ENCODE measurements around the gene NSG1.

The NSG1 gene

DNA sequence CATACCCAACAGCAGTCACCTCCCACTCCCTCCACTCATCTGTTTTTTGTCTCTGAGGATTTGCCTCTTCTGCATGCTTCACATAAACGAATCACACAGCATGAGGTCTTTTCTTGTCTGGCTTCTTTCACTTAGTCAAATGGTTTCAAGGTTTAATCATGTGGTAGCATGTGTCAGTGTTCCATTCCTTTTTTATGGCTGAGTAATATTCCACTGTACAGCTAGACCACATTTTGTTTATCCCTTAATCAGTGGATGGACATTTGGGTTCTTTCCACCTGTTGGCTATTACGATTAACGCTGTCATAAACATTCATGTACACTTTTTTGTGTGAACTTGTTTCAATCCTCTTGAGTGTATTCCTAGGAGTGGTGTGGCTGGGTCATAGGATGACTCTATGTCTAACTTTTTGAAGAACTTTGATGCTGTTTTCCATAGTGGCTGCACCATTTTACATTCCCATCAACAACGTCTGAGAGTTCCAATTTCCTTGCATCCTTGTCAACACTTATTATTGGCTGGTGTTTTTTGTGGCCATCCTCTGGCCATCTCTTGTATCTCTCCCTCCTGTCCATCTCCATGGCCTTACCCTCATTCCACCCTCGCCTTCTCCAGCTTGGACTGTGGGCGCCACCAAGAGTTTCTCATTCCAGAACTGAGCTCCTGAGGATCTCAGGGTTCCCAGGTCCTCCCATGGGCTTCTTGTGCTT lies 12.4 kb upstream of the NSG1 start:
- DNase-seq, result no peak

DNA sequence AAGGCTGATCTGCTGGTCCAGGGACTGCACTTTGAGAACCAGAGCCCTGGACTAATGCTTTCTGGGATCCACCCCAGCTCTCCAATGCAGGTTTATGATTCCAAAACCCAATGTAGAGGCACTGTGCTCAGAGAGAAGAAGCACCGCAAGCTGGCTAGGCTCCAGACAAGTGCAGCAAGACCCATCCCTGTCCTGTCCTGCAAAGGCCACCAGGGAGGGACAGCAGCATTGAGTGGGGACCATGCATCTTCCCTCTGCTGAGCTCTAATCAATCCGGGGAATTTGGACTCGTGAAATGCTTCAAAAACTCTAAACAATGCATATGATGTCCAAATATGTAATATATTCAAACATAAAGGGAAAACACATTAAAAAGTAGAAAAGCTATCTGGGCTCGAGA lies 10.8 kb upstream of the NSG1 start:
- no peak for DNase-seq

GRCh38 chr4:4377191-4377590 lies 9.7 kb upstream of the NSG1 start:
- DNase-seq, result no peak

GRCh38 chr4:4377732-4378460 lies 9.0 kb upstream of the NSG1 start:
- DNase-seq, result no peak

- DNase-seq, result no peak
Observed at GRCh38 chr4:4379540-4380087, 7.3 kb upstream of the NSG1 start.

GRCh38 chr4:4383085-4383484 lies 3.8 kb upstream of the NSG1 start:
- no peak for DNase-seq

GRCh38 chr4:4384837-4385236 lies 2.1 kb upstream of the NSG1 start:
- peak; percentile 69 for DNase-seq

- no peak for DNase-seq
Observed at GRCh38 chr4:4385729-4386295, 1.1 kb upstream of the NSG1 start.

DNA sequence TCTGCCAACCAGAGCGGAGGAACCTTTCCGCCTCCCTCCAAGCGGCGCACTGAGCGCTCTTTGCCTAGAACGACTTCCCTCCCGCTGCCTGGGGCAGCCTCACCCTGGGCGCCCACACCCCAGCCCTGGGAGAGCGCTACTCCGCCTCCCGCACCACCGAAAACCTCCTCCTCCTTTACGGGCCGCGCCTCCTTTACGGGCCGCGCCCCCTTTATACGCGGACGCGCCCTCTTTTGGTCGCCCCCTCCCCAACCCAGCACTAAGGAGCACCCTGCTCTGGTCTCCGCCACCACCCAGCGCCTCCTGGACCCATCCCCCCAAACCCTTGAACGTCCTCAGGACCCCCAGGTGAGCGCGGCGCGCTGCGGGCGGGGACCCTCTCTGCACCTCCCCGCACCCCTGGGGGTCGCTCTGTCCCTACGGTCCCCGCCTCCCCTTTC lies 586 bp upstream of the NSG1 start:
- DNase-seq, result no peak

GRCh38 chr4:4387531-4388310 lies 819 bp downstream of the NSG1 start:
- no peak for DNase-seq

- no peak for DNase-seq
Observed at GRCh38 chr4:4388311-4388790, 1.4 kb downstream of the NSG1 start.

DNA sequence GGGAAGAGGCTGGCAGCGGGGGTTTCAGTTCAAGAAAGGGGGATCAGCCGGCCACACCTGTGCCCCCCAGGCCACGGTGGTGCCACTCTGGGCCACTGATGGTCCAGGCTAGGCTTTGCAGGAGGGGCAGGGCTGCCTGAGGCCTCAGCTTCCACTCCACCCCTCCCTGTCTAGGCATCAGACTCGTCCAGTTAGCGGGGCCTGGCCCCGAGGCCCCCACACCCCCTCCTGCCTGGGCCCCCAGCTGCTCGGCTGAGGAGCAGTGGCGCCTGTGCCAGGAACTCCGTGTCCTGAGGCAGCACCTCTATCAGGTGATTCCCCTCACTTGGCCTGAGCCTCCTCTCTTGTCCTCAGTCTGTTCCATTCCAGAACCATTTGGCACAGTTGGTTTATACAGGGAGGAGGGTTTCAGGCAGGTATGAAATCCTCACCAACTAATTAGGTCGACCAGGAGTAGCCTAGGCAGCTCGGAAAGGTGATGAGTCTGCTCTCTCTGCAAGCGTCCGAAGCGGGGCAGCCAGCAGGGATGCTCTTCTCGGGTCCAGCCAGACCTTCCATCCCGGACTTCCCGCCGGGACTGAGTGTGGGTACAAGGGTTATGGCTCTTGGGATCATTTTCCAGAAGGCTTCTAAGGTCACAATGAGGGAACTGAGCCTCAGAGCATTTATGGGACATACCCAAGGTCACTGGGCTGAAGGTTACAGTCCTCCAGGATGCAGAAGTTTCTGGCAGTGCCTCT lies 2.1 kb downstream of the NSG1 start:
- no peak for DNase-seq

DNA sequence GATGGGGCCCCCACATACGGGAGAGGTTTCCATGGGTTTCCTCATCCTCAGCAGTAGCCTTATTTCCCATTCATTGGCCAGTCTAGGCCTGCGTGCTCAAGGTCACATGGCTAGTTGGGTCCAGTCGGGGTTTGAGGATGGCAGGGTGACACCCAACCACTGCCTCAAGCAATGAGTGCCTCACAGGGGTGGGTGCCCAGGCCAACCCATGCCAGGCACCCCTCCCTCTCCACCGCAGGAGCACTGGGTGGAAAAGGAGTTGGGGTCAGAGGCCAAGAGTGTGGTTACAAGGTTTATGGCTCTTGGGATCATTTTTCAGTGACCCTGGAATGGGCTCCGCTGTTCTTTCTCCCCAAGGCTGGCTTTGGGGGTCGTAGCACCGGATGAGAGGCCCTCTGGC lies 3.1 kb downstream of the NSG1 start:
- DNase-seq, result no peak

DNA sequence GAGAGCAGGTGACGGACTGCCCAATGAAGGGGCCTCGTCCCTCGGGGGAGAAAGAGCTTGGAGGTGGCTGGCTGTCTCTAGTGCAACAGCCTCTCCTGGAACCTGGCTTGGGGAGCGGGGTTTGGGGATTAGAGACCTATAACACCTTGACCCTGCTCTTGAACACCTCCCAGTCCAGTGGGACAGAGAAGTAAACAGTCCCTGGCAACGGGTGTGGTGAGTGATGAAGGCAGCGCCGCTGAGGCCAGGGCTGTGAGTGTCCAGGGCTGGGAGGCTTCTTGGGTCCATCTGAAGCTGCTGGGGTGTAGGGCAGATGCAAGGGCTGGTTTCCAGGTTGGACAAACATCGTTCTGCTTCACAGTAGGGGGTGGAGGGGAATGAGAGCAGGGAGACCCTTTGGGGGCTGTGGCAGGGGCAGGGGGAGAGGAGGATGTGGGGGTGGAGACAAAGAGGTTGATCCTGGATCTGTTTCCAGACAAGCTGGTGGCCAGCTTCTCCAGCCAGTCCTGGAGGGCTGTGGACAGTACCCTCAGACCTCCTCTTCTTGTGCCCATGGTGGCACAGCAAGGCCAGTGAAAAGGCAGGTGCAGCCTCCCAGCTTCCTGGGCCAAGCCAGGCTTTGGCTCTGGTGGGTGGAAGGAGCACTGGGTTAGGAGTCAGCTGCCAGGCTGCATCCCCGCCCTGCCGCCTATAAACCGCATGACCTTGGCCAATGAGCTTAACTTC lies 3.8 kb downstream of the NSG1 start:
- DNase-seq, result no peak

- no peak for DNase-seq
Observed at GRCh38 chr4:4391866-4392265, 5.0 kb downstream of the NSG1 start.

DNA sequence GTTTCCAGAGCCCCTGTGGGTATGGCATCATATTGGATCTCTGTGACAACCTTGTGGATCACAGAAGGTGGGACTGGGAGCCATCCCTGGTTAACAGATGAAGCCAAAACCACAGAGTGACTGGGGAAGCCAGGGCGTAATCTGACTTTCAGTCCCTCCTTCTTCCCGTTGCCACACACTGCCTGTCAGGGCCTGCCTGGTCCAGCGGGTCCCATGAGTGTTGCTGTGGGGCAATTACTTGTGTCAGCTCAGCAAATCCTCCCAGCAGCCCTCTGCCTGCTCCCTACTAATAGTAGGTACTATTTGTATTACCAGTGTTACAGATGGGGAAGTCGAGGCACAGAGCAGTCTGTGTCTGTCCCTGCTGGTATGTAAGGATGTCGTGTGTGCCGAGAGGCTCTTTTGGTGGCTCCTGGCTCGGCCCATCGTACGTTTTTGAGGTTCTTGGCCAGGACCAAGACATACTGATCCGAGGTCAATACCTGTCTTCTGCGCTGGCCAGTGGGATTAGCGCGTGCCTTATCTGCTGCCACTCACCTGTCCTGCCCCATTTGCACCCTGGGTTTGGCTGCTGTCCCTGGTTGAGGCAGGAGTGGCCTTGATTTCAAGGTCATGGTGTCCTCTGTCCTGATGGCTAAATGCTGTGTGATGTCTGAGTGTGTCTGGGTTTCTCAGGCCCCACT lies 5.7 kb downstream of the NSG1 start:
- DNase-seq, result peak; percentile 8

DNA sequence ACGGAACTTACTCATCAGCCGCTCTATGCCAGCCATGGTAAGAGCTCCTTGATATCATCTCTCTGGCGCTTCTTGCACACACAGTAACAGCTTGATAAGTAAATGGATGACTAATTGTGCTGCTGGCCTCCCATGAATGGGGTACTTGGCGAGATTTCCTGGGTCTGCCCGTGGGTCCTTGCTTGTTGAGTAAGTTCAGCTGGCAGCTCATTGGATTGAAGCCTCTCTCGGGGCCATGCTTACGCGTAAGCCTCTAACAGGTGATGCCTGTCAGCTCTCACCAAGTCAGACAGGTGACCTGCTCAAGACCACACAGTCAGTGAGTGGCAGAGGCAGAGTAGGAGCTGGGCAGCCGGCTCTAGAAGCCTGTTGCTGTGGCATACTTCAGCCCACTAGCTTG lies 7.7 kb downstream of the NSG1 start:
- DNase-seq, result peak; percentile 12

DNA sequence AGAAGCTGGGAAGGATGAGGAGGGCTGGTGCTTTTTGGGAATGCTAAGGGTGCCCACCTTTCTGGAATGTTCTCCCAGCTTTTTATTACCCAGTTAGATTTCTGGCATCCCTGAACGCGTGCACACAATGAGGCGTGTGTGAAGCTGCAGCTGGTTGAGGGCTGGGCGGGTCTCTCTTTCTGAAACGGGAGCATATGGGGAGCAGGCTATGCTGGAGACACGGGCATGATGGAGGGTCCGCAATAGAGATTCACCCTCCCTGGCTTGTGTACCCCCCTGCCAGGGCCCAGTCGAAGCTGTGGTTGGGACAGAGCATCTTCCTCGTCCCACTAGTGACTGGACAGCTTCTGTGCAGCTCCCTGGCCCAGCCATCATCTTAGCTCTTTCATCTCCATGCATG lies 8.5 kb downstream of the NSG1 start:
- no peak for DNase-seq

DNA sequence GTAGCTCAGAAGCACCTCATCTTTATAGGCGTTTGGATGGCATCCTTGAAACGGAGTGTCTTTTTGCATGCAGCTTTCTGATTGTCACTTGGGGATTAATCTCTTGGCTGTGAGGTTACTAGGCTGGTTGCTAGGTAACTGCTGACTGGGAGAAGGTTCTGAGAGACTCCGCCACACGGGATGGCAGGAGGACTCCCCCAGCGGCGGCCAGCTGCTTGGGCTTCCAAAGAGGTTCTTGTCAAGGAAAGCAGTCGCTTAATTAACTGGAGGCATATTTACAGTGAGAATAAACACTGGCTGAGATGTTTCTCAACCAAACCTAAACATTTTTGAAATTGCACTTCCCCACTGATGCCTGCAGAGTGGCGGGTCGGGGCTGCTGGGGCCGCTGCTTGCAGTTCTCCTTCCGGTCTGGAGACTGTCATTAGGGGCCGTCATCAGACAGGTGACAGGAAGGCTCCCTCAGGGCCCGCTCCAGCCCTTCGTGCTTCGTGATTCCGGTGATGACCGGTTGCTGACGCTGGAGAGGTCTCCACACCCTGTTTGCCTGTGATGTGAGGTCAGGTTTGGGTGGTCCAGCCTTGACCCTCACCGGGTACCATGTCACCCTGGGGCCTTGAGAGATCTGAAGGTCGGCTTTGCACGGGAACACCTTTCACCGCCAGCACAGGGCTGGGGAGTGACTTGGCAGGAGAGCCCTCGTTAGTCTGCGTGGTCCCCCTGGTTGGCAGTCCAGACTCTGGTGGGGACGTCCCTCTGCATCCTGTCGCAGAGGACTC lies 9.1 kb downstream of the NSG1 start:
- DNase-seq, result peak; percentile 21

All from OCI-M1 (cell line).